ENCODE measurements around the gene IL17RA. TPM values are rescaled to one million over a fixed set of nuclear protein-coding genes. Genes with fewer than 3 reads are reported as not detected.

IL17RA gene
- total and polyA plus RNA-seq, 2 donors (not counting 3 experiments of a cell fraction or from before 2014, with no cell fraction given) = 13.0 to 19.3 TPM

DNA sequence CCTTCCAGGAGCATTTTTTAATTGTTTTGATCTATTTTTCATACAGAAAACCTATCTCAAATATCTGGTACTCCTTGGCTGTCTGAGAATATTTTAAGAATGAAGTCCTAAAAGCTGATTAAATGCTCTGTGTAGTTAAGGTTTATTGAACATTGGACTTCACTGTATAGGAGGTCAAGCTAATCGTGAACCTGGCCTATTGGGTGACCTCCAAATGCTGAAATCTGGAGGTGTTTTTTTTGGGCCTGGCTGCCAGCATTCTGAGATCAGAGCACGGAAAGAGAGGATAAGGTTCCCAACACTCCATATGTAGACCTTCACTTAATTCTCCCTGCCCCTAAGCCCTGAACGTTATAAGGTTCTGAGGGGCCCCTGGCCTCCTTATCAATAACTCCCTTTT lies 8.3 kb downstream of the IL17RA start:
- CTCF ChIA-PET = interaction anchor here (1.4 kb wide), 1 partner anchor 408 kb away, joined by 4 read pairs; no protein-coding TSS in a partner anchor

More for the DNA sequence above, 8.3 kb downstream of the IL17RA start:
- Histone ChIP-seq H3K9ac (replicated peaks; ENCODE audit: extremely low read depth, insufficient read depth, low read length) (no peak overlapping the region), H3K79me2 (ENCODE audit: control insufficient read depth, insufficient read depth, low read length) (peaks cover 9% of the 10 kb centered on the region), H3K9me3 (replicated peaks; ENCODE audit: control insufficient read depth, insufficient read depth, low read length) (no peaks in the 10 kb centered on the region), H3K36me3 (ENCODE audit: control insufficient read depth in 2 of 2, extremely low read depth in 1 of 2, insufficient read depth in 2 of 2, low read length in 2 of 2) (peaks cover 0 to 4% of the 10 kb centered on the region in 2 experiments), H3K27ac (ENCODE audit: insufficient read depth, low read depth, low read length) (no peak overlapping the region), H4K20me1 (replicated peaks; ENCODE audit: control insufficient read depth, extremely low read depth, insufficient read depth, low read length) (peaks cover 2% of the 10 kb centered on the region), H3K27me3 (ENCODE audit: control insufficient read depth in 2 of 2, insufficient read depth in 2 of 2, low read length in 2 of 2) (no peaks in the 10 kb centered on the region), H3K9me1 (replicated peaks; ENCODE audit: control insufficient read depth, extremely low read depth, insufficient read depth, low read length) (no peaks in the 10 kb centered on the region), H3K4me3 (replicated peaks in 1 of 3; ENCODE audit: insufficient read depth in 1 of 3, low read depth in 1 of 3, low read length in 3 of 3) (no peak overlapping the region), H2AFZ (ENCODE audit: low read depth, low read length) (no peak overlapping the region), H3K4me1 (ENCODE audit: control insufficient read depth, extremely low read depth, insufficient read depth, low read length) (no peaks in the 10 kb centered on the region), H3K4me2 (ENCODE audit: insufficient read depth, low read length) (no peak overlapping the region)
- DNase-seq (ENCODE audit: low read depth, low spot score) (no peak), FAIRE-seq (no peak)
- intact Hi-C loops (cut with micrococcal nuclease) (no loop called here), dilution Hi-C loops (cut with MboI; ENCODE audit: extremely low pct_ligation_motif_present, low sequenced_read_pairs) (no loop called here)
- no TSS peak for BruUV-seq (replicated peaks)
- TF ChIP-seq, protein P1, sequence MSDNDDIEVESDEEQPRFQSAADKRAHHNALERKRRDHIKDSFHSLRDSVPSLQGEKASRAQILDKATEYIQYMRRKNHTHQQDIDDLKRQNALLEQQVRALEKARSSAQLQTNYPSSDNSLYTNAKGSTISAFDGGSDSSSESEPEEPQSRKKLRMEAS (IDR thresholded peaks at IDR 0.05; ENCODE audit: insufficient read depth, insufficient read length) = no peak
- TF ChIP-seq POLR2AphosphoS5 (IDR thresholded peaks at IDR 0.05; ENCODE audit: insufficient read depth, low read depth, low read length) = no peak
- TF ChIP-seq MYC (IDR thresholded peaks at IDR 0.05; ENCODE audit: low read depth, low read length) = no peak
- no peak for TF ChIP-seq GATA2 (IDR thresholded peaks at IDR 0.05; ENCODE audit: insufficient read depth, insufficient read length, low read depth, low read length)
- no peak for TF ChIP-seq FOS (IDR thresholded peaks at IDR 0.05; ENCODE audit: borderline replicate concordance, insufficient read depth, low read length)
- TF ChIP-seq, protein P2, sequence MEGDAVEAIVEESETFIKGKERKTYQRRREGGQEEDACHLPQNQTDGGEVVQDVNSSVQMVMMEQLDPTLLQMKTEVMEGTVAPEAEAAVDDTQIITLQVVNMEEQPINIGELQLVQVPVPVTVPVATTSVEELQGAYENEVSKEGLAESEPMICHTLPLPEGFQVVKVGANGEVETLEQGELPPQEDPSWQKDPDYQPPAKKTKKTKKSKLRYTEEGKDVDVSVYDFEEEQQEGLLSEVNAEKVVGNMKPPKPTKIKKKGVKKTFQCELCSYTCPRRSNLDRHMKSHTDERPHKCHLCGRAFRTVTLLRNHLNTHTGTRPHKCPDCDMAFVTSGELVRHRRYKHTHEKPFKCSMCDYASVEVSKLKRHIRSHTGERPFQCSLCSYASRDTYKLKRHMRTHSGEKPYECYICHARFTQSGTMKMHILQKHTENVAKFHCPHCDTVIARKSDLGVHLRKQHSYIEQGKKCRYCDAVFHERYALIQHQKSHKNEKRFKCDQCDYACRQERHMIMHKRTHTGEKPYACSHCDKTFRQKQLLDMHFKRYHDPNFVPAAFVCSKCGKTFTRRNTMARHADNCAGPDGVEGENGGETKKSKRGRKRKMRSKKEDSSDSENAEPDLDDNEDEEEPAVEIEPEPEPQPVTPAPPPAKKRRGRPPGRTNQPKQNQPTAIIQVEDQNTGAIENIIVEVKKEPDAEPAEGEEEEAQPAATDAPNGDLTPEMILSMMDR (IDR thresholded peaks at IDR 0.05; ENCODE audit: extremely low read depth in 1 of 2, insufficient read depth in 1 of 2, low read depth in 1 of 2, low read length in 2 of 2) = no peak
- no peak for TF ChIP-seq JUN (IDR thresholded peaks at IDR 0.05; ENCODE audit: borderline replicate concordance, insufficient read depth, insufficient read length, low read depth)
- no peak for TF ChIP-seq EZH2 (IDR thresholded peaks at IDR 0.05; ENCODE audit: borderline replicate concordance, low read depth, low read length, severe bottlenecking)
- no peak for TF ChIP-seq POLR2A (IDR thresholded peaks at IDR 0.05; ENCODE audit: low read depth, low read length)
- POLR2A ChIA-PET = no interaction called here
